ENCODE results near the gene PDSS1. TPM values are rescaled to one million over a fixed set of nuclear protein-coding genes. Genes with fewer than 3 reads are reported as not detected.

Gene PDSS1
- polyA plus RNA-seq, 1 donor from 2014 or later = 13.0 TPM

DNA sequence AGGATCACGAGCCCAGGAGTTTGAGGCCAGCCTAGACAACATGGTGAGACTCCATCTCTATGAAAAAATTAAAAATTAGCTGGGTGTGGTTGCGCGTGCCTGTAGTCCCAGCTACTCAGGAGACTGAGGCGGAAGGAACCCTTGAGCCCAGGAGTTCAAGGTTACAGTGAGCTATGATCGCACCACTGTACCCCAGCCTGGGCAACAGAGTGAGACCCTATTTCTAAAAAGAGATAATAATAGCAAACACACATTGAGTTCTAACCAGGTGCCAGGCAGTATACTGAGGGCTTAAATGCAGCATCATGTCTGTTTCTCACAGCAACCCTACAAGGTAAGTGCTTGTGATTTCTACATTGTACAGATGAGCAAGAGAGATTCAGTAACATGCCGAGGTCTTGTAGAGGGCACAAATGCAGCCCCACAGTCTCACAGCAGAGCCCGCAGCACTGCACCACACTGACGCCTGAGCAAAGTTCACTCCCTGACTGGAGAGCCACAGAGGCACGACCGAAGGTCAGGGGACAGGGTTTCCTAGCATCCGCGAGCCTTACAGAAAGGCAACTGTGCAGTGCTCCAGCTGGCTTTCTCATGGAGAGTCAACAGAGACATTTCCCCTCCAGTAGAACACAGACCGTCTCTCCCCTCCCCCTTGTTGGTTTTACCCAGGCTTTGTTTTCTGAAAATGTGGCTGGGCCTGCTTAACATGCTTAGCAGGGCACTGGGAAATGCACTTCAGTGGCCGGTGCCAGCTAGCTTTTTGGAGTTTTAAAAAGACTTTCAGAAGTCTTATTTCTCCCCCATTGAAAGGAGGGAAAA, 36.5 kb downstream of the PDSS1 start:
- Histone ChIP-seq H3K4me2 (ENCODE audit: low read length) (no peak overlapping the region), H2AFZ (ENCODE audit: low read depth, low read length) (no peak overlapping the region), H3K27me3 (ENCODE audit: insufficient read depth, low read depth, low read length) (no peaks in the 10 kb centered on the region), H4K20me1 (ENCODE audit: insufficient read depth) (no peaks in the 10 kb centered on the region), H3F3A (ENCODE audit: insufficient read depth, low read length, poor library complexity, severe bottlenecking) (no peaks in the 10 kb centered on the region), H3K36me3 (ENCODE audit: insufficient read depth, low read length) (peaks cover 5% of the 10 kb centered on the region), H3K27ac (ENCODE audit: low read length) (no peak overlapping the region), H3K9ac (ENCODE audit: low read length) (no peak overlapping the region), H3K9me2 (ENCODE audit: insufficient read depth, low read length) (no peaks in the 10 kb centered on the region), H3K79me2 (replicated peaks; ENCODE audit: insufficient read depth, low read length) (no peaks in the 10 kb centered on the region), H3K9me3 (ENCODE audit: low read length) (no peaks in the 10 kb centered on the region), H3K4me3 (ENCODE audit: low read length) (no peak overlapping the region)
- TF ChIP-seq MXI1 (conservative IDR thresholded peaks at IDR 0.05; ENCODE audit: poor library complexity, severe bottlenecking) (no peak), EP300 (conservative IDR thresholded peaks at IDR 0.05; ENCODE audit: poor library complexity, severe bottlenecking) (no peak), EZH2 (IDR thresholded peaks at IDR 0.05; ENCODE audit: borderline replicate concordance, insufficient read depth, low read length, poor library complexity, severe bottlenecking) (no peak), SMC3 (conservative IDR thresholded peaks at IDR 0.05; ENCODE audit: poor library complexity) (no peak), POLR2AphosphoS5 (IDR thresholded peaks at IDR 0.05) (no peak), RAD21 (conservative IDR thresholded peaks at IDR 0.05) (no peak), TAF1 (IDR thresholded peaks at IDR 0.05; ENCODE audit: low read depth) (no peak)
- TF ChIP-seq, protein P1, sequence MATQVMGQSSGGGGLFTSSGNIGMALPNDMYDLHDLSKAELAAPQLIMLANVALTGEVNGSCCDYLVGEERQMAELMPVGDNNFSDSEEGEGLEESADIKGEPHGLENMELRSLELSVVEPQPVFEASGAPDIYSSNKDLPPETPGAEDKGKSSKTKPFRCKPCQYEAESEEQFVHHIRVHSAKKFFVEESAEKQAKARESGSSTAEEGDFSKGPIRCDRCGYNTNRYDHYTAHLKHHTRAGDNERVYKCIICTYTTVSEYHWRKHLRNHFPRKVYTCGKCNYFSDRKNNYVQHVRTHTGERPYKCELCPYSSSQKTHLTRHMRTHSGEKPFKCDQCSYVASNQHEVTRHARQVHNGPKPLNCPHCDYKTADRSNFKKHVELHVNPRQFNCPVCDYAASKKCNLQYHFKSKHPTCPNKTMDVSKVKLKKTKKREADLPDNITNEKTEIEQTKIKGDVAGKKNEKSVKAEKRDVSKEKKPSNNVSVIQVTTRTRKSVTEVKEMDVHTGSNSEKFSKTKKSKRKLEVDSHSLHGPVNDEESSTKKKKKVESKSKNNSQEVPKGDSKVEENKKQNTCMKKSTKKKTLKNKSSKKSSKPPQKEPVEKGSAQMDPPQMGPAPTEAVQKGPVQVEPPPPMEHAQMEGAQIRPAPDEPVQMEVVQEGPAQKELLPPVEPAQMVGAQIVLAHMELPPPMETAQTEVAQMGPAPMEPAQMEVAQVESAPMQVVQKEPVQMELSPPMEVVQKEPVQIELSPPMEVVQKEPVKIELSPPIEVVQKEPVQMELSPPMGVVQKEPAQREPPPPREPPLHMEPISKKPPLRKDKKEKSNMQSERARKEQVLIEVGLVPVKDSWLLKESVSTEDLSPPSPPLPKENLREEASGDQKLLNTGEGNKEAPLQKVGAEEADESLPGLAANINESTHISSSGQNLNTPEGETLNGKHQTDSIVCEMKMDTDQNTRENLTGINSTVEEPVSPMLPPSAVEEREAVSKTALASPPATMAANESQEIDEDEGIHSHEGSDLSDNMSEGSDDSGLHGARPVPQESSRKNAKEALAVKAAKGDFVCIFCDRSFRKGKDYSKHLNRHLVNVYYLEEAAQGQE (IDR thresholded peaks at IDR 0.05; ENCODE audit: borderline replicate concordance) = no peak
- TF ChIP-seq, protein P2, sequence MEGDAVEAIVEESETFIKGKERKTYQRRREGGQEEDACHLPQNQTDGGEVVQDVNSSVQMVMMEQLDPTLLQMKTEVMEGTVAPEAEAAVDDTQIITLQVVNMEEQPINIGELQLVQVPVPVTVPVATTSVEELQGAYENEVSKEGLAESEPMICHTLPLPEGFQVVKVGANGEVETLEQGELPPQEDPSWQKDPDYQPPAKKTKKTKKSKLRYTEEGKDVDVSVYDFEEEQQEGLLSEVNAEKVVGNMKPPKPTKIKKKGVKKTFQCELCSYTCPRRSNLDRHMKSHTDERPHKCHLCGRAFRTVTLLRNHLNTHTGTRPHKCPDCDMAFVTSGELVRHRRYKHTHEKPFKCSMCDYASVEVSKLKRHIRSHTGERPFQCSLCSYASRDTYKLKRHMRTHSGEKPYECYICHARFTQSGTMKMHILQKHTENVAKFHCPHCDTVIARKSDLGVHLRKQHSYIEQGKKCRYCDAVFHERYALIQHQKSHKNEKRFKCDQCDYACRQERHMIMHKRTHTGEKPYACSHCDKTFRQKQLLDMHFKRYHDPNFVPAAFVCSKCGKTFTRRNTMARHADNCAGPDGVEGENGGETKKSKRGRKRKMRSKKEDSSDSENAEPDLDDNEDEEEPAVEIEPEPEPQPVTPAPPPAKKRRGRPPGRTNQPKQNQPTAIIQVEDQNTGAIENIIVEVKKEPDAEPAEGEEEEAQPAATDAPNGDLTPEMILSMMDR (IDR thresholded peaks at IDR 0.05; ENCODE audit: poor library complexity, severe bottlenecking) = no peak

DNA sequence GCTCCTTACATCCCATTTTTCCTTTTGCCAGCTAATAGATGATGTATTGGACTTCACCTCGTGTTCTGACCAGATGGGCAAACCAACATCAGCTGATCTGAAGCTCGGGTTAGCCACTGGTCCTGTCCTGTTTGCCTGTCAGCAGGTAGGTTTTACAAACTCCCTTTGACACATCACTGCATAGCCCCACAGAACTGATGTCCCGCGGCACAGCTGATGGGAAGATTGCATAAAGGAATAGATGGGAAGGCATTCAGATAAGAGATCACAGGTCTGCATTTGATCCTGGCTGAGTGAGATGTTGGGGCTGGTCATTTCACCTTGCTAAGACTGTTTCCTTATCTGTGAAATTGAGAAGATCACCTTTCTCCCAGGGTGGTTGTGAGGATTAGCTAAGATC, 37.9 kb downstream of the PDSS1 start:
- no peak overlapping the region for H2AFZ ChIP-seq (ENCODE audit: low read depth, low read length)
- no peaks in the 10 kb centered on the region for H3K79me2 ChIP-seq (replicated peaks; ENCODE audit: insufficient read depth, low read length)
- TF ChIP-seq SMC3 (conservative IDR thresholded peaks at IDR 0.05; ENCODE audit: poor library complexity) (no peak), EZH2 (IDR thresholded peaks at IDR 0.05; ENCODE audit: borderline replicate concordance, insufficient read depth, low read length, poor library complexity, severe bottlenecking) (no peak), POLR2AphosphoS5 (IDR thresholded peaks at IDR 0.05) (no peak), TAF1 (IDR thresholded peaks at IDR 0.05; ENCODE audit: low read depth) (no peak), EP300 (conservative IDR thresholded peaks at IDR 0.05; ENCODE audit: poor library complexity, severe bottlenecking) (no peak), MXI1 (conservative IDR thresholded peaks at IDR 0.05; ENCODE audit: poor library complexity, severe bottlenecking) (no peak), RAD21 (conservative IDR thresholded peaks at IDR 0.05) (no peak)
- TF ChIP-seq, protein P1 (IDR thresholded peaks at IDR 0.05; ENCODE audit: borderline replicate concordance) = no peak
- TF ChIP-seq, protein P2 (IDR thresholded peaks at IDR 0.05; ENCODE audit: poor library complexity, severe bottlenecking) = no peak
- H3K4me2 ChIP-seq (ENCODE audit: low read length) = no peak overlapping the region
- no peak overlapping the region for H3K4me3 ChIP-seq (ENCODE audit: low read length)
- H3K27ac ChIP-seq (ENCODE audit: low read length) = no peak overlapping the region
- H3K27me3 ChIP-seq (ENCODE audit: insufficient read depth, low read depth, low read length) = no peaks in the 10 kb centered on the region
- no peaks in the 10 kb centered on the region for H3K9me3 ChIP-seq (ENCODE audit: low read length)
- H3K9me2 ChIP-seq (ENCODE audit: insufficient read depth, low read length) = no peaks in the 10 kb centered on the region
- H3K9ac ChIP-seq (ENCODE audit: low read length) = no peak overlapping the region
- H3F3A ChIP-seq (ENCODE audit: insufficient read depth, low read length, poor library complexity, severe bottlenecking) = no peaks in the 10 kb centered on the region
- H4K20me1 ChIP-seq (ENCODE audit: insufficient read depth) = no peaks in the 10 kb centered on the region
- peaks cover 5% of the 10 kb centered on the region for H3K36me3 ChIP-seq (ENCODE audit: insufficient read depth, low read length)
